Occipital lobe (tissue), 2 donors: ENCODE data around the gene MYO10. TPM values are rescaled to one million over a fixed set of nuclear protein-coding genes. Genes with fewer than 3 reads are reported as not detected.
"Not testable (repeated sequence)": the region's sequence is repeated elsewhere in the genome, so short reads cannot be mapped to it uniquely, and the experiment has no call there.

Source experiments
- DNase-seq: peaks from one replicate; lab custom pipeline; 2025; lab: John Stamatoyannopoulos, UW
- total RNA-seq: library from RNA; depleted of rRNA; stranded (reverse); fragments of >200 nt; gene quantifications from one replicate; pipeline ENCODE4 v1.2.3, GENCODE V29; 2014

Gene MYO10
- total RNA-seq, 1 donor from 2014 or later, result 31.2 TPM

DNA sequence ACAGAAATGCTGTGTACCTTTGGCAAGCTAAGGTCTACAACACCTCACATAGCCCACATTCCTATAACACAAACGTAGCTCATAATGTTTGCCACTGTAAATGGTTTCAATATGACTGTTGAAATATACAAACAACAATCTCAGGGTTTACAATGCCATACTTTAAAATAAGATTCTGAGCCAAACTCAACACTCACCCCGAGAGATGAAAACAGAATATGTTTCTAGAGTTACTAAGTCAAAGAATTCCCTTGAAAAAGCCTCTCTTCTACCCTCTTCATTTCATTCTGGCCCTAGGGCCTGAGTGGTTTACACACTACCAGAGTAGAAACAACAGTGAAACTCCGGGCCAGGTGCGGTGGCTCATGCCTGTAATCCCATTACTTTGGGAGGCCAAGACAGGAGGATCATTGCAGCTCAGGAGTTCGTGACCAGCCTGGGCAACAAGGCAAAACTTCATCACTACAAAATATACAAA is 72.6 kb downstream of the MYO10 start:
- DNase-seq, result no peak

DNA sequence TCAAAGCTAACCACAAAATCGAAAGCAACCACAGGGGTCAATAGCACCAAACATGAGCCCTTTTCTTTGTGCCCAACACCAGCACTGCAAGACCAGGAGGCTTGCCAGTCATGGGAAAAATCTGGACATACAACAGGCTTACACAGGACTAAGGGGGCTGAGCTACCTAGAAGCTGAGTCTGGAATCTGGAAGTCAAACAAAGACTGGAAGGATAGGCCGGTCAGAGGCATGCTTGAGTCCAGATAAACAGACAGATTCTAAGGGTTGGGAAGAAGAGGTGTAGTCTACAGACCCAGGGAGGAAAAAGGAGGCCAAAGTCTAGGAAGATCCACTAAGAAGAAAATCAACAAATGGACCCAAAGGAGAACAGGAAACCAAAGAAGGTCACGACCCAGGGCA is 73.3 kb downstream of the MYO10 start:
- no peak for DNase-seq

DNA sequence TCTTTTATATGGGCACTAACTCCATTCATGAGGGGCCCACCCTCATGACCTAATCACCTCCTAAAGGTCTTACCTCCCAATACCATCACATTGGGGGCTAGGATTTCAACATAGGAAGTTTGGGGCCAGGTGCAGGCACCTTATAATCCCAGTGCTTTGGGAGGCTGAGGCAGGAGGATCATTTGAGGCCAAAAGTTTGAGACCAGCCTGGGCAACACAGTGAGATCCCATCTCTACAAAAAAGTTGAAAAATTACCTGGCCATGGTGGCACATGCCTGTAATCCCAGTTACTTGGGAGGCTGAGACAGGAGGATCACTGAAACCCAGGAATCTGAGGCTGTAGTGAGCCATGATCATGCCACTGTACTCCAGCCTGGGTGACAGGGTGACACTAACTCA is 76.7 kb downstream of the MYO10 start:
- DNase-seq, result no peak

DNA sequence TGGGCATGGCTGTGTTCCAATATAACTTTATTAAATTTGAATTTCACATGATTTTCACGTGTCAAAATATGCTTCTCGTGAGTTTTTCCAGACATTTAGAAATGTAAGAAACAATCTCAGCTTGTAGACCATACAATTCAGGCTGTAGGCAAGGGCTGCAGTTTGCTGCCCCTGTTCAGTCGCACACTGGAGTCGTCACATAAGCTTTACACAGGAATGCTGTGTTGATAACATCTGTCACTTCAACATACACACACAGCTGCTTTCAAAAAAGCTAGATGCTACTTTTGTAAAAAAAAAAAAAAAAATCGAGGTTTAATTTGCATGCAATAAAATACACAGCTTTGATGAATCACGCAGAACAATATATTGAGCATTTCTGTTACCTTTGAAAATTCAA is 77.9 kb downstream of the MYO10 start:
- no peak for DNase-seq

DNA sequence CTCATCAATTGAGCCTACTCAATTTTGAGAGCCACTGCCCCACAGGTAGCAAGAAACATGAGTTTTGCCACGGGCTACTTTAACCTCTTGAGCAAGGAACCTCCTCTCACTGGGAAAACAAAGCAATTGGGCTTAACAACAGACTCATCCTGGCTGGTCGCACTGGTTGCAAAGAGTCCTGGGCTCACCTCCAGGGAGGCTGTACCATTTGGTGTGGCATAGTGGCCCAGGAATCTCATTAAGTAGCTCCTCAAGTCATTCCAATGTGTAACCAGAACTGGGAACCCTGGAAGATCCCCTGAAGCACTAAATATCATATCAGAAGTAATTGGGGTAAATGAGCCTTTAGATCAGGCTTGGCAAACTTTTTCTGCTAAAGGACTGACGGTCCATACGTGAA is 78.5 kb downstream of the MYO10 start:
- DNase-seq, result no peak

DNA sequence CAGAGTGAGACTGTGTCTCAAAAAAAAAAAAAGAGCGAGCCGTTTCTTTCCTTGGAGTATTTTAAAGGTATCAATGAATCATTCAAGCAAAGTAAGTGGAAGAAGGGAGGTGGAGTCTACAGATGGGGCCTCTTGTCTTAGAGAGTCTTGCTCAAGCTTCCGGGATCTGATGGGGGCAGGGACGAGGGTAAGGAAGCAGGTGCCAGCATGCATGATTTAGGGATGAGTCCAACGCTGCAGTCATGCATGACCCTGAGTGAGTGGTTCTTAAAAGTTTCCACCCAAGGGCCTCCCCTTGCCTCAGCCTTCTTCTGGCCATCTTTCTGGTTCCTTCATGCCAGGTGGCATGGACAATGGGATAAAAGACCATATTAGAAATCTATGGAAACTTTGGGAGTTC is 79.6 kb downstream of the MYO10 start:
- no peak for DNase-seq

DNA sequence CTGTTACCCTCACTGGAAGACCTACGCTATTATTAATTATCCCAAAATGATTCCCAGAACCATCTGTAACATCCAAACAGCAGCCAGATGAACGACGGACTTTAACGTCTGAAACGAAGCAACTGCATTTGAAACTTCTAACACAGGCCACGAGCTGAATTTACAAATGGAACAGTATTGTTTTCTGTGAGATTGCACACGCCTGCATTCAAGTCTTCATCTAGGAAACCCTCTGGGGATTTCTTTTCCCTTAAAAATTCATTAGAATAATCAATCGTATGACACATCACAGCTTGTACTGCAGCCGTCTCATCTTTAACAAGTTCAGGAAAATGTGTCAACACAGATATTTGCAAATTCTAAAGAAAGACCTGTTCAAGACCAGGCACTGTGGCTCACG is 80.2 kb downstream of the MYO10 start:
- DNase-seq, result no peak

DNA sequence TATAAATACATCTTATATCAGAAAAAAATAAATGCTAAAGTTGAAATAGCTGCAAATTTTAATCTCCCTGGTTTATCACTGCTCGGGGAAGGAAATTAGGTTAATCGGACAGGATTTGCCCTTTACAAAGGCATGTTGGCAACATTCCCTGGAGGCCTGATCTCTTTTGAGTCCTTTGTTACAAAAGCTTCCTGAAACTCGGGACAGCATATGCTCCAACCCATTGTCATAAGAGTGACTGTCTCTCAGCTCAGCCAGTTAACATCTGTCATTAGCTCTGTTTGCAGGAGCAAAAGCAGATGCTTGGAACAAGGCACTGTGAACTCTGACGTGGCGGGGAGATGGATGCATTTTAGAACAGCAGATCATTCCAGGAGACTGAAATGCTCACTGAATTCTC is 80.6 kb downstream of the MYO10 start:
- DNase-seq, result no peak

DNA sequence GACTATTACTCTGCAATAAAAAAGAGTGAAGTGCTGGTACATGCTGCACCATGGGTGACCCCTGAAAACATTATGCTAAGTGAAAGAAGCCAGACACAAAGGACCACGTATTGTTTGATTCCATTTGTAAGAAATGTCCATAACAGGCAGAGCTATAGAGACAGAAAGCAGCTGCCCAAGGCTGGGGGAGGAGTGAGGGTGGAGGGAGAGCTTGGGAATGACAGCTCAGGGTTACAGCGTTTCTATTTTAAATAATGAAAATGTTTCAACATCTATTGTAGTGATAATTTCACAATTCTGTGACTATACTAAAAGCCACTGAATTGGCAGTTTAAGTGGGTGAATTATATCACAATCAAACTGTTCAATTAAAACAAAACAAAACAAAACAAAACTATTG is 81.7 kb downstream of the MYO10 start:
- DNase-seq, result no peak

DNA sequence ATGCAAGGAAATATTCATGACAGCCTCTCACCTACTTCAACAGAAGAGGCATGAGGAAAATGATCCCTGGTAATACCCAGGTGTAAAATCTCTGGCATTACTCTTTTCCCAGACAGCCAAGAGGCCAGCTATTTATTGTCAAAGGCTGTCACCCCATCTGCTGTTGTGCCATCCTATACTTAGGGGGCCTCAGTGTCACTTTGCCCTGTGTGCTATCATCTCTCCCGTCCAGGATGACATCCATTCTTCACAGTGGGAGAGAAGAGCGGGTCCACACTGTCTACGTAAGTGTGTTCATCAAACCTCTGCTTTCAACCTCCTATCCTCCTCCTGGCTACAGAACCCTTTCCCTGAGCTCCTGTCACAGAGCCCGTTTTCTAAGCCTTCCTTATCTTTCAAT is 82.6 kb downstream of the MYO10 start:
- DNase-seq, result no peak

DNA sequence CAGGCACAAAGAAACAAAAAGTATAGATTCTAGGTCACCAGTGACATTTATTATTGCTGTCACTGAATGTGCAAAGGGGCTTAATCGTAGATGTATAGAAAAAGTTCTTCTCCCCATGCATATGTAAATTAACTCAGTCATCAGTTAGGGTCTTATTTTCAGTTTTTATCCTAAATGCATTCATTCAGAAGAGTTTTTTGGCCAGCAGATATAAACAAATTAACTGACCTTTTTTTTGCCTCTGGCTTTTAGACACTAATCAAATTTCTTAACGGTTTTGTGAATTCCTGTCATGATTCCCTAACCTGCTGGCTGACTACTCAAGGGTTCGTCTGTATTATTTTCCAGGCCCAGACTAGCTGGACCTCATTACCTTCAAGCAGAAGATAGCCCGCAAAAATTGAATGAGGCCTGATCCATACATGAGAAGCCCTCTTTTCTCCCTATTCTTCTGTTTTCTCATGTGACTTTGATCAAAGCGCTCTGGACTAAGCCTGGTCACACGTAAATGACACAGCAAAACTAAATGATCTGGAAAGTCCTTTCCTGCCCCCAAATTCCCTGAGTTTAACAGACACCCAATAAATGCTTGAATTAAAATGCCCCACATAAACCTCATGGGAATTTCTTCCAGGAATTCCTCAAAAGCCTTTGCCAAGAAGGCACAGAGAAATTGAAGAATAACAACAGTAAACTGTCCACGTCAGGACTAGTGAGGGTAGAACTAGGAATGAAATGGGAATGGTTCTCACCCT is 83.7 kb downstream of the MYO10 start:
- DNase-seq, result no peak

DNA sequence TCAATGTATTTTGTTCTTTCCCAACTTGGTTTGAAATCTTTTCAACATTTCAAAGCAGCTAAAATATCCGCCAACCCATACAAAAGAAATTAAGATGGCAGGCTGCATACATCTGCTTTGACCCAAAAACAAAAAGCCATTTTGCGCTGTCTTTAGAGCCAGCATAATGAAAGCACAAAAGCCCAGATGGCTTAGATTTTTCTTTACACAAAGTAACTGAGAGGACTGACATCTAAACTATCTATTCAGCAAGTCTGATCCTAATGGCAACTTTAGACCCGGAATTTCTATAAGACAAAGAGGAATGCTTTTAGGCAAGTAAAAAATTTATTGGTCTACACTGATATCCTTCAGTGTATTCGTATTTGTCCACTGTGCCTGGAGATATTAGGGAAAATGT is 86.3 kb downstream of the MYO10 start:
- DNase-seq, result no peak

DNA sequence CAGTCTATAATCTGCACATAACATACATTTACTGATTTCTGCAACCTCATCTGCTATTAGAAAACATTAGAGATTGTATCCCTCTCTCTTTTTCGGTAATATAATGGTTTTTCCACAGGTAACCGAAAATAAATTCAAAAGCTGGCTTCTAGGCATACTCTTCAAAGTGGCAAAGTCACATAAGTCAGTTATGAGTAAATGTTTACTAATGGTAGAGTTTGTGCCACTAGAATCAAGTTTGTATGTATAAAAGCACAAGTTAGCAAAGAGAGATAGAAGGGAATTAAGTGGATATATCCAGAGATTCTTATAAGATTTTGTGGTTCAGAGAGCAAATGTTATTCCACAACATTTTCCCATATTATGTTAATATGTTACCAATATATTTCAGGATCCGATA is 86.9 kb downstream of the MYO10 start:
- no peak for DNase-seq

DNA sequence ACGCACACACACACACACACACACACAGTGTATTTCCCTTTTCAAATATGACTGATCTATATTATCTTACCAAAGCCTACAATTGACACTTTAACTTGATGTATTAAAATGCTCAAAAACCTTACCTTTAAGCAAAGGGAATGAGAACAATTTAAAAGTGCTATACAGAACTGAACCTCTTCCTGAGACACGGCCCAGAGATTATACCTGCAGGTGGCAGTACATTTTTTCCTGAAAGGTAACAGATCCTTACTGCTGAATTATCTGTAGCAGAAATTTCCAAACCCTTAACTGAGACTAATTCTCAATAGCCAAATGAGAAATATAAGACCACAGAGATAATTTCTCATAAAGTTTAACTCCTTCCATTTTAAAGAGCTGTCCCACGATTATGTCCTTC is 91.1 kb downstream of the MYO10 start:
- no peak for DNase-seq

DNA sequence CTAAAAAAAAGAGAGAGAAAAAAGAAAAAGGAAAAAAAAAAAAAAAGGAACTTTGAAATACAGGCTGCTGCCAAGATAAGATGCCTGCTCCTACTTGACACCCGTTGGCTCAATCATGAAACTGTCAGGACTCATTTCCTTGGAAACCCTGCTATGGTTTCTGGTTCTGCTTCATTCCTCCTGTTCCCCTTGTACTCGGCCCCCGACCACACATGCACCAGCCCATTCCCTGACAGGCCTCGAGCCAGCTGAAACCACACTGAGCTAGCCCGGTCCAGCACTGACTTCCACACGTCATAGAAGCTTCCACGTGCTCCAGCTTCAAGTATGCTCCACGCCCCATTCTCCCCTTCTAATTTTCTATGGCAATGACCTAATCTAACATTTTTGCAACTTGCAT is 93.2 kb downstream of the MYO10 start:
- no peak for DNase-seq

DNA sequence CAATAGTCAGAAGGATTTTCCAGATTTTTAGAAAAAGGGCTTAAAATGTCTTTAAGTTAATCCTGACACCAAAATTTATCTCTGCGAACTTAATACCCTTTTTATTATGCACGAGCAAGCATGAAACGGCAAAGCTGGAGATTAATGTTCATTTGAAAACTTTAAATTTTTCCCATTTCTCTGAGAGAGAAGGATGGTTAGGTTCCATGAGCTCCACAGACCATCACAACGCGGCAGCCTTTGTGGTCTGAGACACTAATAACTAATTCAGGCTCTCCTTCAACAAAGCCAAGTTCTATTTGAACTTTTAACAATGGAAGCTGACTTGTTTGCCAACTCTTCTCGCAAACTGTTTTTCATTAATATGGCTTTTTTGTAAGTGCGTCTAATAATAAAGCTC is 94.7 kb downstream of the MYO10 start:
- no peak for DNase-seq

DNA sequence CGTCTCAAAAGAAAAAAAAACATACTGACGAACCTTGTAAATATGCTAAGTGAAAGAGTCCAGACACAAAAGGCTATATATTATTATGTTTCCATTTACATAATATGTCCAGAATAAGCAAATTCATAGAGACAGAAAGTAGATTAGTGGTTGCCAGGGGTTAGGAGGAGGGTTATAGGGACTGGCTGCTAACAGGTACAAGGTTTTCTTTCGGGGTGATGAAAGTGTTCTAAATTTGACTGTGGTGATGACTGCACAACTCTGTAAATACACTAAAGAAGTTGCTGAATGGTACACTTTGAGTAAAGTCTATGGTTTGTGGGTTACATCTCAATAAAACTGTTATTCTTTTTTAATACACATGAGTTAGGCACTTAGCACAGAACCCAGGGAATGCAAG is 98.8 kb downstream of the MYO10 start:
- DNase-seq, result no peak

DNA sequence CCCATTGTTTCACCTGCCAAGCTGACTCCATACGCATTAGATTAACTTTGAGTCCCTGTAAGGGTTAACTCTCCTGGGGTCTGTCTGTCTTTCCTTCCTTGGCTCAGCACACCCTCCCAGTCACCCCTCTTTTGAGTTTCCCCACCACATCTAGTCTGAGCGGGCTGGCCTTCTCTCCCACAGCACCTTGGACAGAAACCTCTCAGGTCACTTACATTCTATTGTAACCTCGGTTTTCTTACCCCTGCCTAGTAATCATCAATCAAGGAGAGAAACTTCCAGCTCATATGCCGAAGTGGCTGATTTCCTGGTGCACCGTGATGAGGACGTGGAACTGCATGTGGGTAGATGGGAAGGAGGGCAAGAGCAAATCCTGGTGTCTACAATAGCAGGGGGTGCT is 102.1 kb downstream of the MYO10 start:
- no peak for DNase-seq

DNA sequence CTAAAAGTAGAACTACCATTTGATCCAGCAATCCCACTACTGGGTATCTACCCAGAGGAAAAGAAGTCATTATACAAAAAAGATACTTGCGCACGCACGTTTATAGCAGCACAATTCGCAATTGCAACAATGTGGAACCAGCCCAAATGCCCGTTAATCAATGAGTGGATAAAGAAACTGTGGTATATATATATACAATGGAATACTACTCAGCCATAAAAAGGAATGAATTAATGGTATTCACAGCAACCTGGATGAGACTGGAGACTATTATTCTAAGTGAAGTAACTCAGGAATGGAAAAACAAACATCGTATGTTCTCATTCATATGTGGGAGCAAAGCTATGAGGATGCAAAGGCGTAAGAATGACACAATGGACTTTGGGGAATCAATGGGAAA is 104.8 kb downstream of the MYO10 start:
- DNase-seq, result not testable (repeated sequence)

DNA sequence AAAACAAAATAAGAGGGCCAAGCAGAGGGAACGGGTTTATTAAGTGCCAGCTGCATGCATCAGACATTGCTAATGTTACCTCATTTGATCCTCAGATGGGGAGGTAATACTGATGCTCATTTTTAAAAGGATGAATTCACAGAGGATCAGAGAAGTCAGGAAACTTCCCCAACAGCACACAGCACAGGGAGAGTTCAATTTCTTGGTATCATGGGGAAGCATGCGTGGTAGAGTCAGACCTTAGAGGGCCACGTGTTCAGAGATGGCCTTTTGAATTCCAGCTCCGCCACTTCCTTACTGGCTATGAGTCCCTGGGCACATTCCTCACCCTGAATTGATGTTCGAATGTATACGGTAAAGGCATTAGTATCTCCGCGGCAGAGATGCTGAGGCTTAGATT is 108.3 kb downstream of the MYO10 start:
- DNase-seq, result no peak

DNA sequence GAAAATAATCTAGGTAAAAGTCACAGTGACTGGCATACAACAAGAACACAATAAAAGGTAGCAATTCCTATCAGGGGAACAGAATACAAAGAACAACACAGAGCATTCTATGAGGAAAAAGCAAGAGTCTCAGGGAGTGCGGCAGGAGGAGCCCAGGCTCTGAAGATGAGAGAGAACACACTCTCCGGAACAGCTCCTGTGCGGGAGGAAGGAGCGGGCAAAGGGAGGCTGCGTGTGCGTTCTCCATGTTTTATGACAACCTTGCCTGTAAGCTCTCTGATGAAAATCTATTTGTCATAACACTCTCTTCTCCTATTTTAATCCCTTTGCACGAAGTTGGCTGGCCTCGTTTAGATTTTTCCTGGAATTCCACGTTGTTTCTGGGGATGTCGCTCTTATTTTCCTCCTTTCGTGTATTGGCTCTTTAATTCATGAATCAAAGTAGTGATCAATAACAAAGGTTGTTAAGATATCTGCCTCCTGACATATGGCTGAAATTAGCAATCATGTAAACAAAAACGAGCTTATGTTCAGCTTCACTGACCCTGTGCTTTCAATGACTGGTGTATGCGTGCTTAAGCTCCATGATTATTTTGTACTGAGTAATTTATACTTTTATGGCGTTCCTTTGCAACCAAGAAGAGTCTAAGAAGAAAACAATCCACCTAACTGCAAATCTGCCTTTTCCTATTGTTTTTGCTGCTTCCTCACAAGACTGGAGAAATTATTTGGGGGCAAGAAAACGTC is 109.5 kb downstream of the MYO10 start:
- no peak for DNase-seq

DNA sequence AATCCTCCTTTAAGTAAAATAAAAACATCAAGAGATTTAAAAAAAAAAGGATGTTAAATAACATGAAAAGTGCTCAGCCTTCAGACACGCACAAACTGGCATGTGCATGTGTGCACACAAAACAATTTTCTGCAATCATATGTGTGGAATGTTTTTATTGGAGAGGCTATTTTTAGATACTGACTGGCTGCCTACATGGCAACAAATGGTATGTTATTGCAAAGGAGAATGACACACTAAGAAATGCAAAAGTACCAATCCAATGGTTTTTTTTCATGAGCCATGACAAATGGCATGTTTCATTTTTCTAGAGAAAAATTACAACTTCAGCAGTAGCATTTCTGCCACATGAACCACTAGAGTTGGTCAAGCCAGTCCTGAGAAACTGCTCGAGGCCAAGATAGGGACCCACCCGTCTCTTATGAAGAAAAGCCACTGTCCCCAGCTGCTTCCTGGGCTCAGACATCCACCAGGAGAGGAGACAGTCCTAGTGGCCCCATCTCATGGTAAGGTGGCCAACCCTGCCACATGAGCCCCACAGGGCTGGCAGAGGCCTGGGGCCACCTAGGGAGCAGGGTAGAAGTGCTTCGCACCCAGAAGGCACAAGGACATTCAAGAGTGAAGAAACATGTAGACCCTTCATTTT is 116.4 kb downstream of the MYO10 start:
- no peak for DNase-seq

DNA sequence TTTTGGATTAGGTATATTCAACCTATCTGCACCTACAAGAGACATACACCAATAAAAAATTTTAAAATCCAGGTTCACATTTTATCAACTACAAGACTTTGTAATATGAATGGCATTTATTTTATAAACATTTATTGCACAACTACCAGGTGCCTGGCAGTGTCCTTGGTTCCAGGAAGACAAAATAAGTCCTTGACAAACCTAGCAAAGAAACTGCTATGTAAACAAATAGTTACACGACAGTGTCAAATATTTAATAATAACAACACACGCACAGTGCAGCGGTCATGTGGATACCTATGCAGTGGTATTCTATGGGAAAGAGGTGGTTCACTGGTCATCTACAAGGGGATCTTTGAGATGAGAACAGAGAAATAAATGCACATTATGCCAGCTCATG is 120.7 kb downstream of the MYO10 start:
- DNase-seq, result no peak
